Activated CD4-positive, CD25-positive, alpha-beta regulatory T cell treated with anti-CD3 and anti-CD28 coated beads, Interleukin-2, amount 50 U/mL, for 72 hours (primary cell): Measurements from ENCODE around the gene TBC1D8.

Experiments used
- DNase-seq: peaks from one replicate; pipeline ENCODE4 v3.0.0; 2021

The TBC1D8 gene

DNA sequence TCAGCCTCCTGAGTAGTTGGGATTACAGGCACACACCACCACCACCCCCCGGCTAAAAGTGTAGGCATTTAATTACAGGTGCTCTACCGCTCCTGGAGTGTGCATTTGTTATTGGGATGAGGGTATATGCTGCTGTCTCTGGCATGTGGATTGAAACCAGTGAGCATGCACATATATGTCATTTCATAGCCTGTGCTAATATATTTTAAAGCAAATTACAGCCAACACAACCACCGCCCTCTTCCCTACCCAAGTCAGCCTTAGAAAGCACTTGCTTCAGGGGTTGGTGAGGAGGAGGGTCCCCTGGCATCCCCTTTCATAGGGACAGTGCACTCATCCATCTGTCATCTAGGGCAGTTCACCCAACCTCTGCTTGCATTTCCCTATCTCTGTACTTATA is 10.5 kb upstream of the TBC1D8 start:
- no peak for DNase-seq

DNA sequence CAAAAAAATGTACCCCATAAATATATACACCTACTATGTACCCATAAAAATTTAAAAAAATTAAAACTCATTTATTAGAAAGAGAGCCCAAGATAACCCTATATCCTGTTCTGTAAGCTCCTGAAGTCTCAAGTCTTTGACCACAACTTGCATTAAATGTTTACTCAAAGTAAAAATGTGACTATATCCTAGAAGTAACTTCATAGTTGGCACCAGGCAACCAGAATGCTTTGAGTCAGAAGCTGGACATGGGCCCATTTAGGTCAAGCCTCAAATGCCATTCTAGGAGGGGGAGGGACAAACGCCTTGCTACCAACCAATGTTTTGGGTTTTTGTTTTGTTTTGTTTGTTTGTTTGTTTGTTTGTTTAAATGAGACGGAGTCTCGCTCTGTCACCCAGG is 9.3 kb upstream of the TBC1D8 start:
- no peak for DNase-seq

DNA sequence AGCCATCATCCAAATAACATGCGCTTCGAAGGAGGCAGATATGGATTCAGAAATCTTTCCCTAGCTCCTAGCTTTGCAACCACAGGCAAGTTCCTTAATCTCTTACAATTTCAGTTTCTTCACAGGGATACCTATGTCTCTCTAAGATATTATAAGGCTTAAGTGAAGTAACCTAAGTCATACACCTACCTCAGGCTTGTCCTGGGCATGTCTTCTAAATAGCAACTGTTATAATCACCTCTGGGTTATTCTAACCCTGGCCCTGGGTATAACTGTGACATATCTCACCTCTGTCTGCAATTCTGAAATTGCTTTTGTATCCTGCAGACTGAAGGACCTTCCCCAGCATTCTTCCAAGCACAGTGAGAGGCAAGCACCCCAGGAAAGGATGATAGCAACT is 8.3 kb upstream of the TBC1D8 start:
- DNase-seq = no peak

DNA sequence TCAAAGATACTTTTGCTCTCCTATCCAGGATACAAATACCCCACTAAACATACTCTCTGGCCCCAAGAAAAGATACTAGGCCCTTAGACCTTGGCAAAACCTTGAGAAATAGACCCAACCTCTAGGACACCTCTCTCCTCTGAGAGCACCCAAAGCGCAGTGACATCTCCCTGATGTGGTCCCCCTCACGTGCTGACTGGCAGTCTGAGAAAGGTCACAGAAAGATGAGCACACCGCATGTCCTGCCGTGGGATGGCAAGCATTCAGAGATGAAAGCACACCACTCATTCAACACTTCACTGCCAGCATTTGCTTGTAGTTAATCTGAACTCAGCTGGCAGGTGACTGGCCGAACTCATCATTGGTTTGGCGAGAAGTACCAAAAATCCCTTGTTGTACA is 6.1 kb upstream of the TBC1D8 start:
- DNase-seq = peak; percentile 43

DNA sequence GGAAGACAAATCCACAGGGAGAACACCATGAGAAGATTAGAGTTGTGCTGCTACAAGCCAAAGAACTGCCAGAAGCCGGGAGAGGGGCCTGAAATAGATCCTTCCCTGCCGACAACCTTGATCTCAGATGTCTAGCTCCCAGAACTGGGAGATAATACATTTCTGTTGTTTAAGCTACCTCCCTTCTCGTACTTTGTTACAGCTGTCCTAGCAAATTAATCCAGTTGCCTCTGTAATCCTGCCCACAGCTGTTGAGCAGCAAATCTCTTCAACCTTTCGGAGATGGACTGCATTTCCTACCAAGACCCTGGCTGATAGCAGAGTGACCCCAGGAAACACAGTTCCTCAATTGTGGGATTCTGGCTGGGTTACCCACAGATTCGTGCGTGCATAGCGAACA is 2.6 kb upstream of the TBC1D8 start:
- no peak for DNase-seq

DNA sequence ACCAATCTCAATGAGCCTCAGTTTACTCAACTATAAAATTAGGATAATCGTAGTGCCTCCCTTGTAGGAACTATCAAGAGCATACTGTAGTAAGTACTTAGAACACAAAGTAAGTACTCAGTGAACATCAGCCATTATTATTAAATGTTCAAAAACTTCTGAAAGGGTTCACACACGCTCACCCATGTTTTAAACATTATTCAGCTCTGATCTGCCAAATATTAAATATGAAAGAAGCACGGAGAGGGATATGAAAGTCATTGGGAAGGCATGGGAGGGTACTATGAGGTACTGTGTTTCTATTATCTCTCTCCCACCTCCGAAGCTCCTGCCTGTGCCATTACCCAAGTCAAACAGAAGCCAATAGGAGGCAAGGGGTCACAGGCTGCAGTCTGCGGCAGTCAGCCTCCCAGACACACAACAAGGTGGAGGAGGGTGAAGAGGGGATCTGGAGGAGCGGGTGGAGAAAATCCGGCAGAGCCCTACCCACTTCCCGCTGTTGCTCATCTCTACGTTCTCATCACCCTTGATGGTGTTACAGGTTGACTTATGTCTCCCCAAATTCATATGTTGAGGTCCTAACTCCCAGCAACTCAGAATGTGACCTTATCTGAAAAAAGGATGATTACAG is 2.0 kb upstream of the TBC1D8 start:
- DNase-seq = no peak

DNA sequence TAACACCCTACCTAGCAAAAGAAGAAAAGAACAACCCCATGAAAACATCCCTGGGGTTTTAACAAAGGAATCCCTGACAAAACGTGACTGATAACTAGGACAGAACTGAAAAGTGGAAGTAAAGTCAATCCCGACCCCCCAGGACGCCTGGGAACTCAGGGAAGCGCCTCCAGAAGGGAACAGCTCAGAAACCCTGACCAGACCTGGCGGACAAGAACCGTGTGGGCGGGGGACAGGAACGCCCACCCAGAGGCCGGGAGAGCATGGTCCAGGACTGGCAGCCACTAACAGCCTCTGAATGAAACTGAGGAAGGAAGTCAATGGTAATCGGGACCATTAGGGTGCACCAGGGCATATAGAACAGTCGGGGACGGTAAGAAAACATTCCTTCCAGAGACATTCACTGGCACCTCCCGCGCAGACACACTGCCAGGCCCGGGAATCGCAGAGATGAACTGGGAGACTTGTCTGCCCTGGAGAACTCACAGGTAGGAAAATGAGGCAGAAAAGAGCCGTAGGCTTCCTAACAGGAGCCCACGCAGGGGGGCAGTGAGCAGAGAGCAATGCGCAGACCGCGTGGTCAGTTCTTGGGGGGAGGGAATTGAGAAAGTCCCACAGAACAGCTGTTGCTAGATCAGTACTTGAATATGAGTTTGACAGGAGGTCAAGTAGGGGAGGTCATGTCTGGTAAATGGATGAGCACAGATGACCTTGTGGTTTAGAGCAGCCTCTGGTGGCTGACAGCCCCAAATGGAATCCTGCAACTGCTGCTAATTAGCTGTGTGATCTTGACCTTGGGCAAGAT is 1.3 kb upstream of the TBC1D8 start:
- DNase-seq = no peak

DNA sequence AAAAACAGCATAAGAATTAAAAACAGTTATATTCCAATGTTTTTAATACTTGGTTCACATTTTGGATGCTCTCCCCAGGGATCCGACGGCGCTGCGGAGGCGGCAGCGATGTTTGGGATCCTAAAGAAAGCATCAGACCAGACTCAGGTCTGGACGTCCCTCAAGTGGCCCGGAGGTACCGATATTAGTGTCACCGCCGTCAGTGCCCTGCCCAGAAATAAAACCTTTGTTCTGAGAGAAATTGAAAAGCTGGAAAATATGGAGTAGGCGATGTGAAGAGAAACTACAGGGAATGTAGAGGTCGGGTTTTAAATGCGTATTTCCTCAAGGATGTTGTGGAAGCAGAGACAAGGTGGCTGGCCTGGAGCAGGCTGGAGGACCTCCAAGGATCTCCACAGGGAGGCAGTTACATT is 683 bp upstream of the TBC1D8 start:
- DNase-seq = no peak

DNA sequence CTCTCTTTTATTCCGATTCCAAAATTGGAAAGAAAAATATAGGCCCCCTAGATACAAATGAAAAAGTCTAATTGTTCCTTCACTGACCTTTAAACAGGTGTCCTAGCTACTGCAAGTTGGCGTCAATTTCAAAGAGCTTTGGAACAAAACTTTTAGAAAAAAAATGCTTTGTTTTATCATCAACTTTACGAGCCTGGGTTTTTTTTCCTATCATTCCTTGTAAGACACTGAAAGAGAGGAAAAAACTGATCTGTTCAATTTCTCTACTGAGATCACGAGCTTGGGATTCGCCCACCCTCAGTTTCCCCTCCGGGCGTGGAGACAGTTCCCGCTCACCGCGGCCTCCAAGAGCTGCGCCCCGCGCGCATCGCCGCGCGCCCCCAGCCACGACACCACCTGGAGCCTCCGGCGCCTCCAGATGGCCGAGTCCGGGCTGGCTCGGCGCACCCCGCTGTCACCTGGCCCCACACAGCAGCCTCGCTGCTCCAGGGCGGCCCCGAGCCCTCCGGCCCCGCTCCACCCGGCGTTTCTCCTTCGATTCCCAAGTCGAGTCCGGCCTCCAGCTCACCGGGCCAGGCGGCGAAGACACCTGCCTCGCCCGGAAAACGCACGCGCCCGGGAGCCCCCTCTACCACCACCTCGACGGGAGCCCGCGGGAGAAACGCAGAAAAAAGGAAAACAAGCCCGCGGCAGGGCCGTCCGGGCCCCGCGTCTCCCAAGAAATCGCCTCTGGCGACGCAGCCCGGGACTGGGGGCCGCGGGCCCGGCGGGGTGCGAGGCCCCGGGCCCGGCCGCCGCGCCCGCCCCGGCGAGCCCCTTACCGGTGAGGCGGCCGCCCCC is 656 bp downstream of the TBC1D8 start:
- peak; percentile 35 for DNase-seq

DNA sequence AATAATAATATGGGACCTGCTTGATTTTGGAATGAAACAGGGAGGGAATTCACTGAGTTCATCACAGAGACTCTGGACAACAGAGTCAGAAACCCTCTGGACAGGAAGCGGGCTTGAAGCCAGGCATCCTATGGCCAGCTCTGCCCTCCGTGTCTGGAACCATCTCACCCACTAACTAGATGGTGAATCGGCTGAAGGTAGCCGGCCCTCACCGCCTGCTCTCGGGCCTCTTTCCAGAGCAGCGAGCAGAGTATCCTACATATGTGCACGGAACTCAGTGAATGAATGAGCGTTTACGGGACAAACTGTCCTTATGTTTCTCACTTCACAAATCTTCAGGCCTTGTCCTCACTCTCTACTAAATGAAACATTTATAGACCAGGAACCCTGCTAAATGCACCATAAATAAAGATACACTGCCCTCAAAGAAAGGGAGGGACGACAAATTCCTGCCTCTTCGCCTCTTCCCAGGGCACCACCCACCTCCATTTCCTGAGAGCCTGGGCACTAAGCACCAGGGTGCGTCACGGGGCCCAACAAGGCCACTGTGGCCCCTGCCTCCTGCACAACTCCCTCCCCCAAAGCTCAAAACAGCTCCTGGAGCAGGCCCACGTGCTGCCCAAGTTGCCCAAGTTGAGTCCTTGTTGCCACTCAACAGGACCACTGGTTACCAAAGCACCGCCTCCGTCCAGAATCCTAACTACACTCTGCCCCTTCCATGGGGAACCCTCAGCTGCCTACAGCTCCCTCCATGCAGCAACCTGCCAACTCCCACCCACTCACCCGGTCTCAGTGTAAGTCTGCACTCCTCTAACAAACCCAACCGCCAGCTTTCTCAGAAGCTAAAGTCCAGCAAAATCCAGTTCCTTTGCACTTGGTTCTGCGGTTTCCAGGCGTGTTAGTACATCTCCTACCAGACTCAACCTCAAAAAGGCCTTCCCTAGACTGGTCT is 1.7 kb downstream of the TBC1D8 start:
- no peak for DNase-seq

DNA sequence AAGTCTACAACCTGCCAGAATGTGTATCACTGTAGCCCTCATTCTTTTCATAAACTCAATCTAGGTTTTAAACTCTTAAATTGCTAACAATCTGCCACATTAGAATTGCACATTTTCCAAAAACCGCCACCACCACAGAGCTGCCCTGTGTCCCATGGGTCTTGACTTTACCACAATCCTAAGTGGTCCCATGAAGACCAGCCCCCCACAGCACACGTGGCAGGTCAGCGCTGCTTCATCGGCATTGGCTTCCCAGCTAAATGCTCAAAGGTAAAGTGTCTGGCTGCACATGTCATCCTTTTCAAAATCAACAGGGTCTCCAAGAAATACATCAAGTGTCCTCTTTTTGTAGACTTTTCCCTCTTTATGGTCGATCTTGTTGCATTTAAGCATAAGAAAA is 2.4 kb downstream of the TBC1D8 start:
- no peak for DNase-seq

DNA sequence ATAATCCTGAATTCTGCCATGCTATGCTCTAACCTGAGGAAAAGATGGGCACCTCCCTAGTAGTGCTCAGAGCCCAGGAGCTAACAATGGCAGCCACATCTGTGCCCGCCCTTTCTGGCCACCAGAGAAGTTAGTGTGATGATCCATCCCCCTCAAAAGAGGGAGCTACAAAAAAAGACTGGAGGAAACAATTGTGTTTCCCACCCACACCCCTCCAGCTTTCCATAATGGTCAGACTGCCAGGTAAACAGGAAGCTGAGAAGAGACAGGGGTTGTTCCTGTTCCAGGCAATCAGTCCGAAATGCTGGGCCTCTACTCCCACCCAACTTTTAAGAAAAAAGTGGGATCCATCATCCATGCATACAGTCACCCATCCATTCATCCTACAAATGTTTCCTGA is 3.2 kb downstream of the TBC1D8 start:
- no peak for DNase-seq

DNA sequence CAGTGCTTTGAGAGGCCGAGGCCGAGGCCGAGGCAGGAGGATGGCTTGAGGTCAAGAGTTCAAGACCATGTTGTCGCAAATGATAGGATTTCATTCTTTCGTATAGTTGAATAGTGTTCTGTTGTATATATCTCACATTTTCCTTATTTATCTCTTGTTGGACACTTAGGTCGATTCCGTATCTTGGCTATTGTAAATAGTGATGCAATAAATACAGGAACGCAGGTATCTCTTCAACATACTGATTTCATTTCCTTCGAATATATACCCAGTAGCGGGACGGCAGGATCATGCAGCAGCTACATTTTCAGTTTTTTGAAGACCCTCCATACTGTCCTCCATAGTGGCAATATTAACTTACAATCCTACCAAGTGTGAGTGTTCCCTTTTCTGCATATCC is 4.1 kb downstream of the TBC1D8 start:
- no peak for DNase-seq

DNA sequence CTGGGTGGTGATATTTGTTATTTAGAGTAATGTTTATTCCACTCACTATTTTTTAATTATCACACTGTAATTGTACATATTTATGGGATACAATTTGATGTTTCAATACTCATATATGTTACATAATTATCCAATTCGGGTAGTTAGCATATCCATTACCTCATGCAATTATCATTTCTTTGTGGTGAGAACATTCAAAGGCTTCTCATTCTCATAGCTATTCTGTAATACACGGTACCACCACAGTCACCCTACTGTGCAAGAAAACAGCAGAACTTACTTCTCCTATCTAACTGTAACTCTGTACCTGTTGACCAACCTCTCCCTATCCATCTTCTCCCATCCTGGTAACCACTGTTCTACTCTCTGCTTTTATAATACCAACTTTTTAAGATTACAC is 4.6 kb downstream of the TBC1D8 start:
- no peak for DNase-seq

DNA sequence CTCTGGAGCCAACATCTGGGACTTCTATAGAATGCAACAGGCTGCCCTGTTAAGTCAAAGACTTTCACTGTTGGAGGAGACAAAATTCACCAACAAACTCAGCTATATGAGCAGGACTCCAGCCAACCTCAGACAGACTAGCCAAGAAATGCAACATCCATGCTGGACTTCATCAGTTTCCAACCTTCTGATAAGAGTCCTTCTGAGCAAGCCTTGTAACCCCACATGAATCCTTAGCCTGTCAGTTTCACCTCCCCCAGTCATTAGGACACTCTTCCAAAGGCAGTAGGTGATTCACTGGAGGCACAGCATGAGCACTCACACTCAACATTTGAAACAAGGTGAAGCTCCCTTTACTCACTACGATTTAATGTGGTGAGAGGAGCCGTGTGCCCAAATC is 5.8 kb downstream of the TBC1D8 start:
- no peak for DNase-seq

DNA sequence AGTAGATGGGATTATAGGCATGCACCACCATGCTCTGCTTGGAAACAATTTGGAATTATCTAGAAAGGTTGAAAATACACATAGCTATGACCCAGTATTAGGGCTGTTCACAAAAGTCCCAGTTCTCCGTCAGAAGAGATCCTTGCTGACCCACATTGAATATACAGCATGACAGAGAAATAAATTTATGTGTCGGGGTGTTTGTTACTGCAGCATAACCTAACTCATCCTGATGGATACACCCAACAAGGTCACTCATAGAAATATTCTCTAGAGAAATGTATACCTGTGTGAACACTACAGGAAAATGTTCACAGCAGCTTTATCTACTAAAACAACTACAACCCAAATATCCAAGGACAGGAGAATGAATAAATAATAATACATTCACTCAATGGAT is 9.0 kb downstream of the TBC1D8 start:
- DNase-seq = no peak

DNA sequence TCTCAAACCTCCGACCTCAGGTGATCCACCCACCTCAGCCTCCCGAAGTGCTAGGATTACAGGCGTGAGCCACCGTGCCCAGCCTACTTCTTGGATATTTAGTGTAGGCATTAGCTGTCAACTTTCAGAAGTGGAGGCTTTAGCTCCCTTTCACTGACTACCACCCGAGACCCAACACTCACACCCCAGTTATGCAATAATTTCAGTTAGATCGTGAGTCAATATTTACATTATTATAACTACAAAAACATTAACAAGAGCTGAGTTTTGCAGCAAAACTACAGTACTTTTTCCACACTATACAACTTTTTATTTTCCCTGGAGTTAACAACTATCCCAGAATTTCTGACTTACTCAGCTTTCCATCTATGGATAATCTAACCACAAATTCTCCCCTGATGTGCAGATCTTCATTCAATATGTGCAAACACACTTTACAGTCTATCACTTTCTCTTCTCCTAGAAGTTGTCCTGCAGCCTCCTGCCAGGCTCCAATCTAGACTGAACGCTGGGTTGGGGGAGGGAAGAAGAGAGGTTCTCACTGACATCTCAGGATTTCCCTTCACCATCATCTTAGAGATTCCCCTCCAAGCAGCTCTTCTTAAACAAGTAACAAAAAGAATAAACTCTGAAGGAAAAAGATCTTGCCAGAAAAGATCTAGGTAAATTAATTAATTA is 10.1 kb downstream of the TBC1D8 start:
- no peak for DNase-seq

DNA sequence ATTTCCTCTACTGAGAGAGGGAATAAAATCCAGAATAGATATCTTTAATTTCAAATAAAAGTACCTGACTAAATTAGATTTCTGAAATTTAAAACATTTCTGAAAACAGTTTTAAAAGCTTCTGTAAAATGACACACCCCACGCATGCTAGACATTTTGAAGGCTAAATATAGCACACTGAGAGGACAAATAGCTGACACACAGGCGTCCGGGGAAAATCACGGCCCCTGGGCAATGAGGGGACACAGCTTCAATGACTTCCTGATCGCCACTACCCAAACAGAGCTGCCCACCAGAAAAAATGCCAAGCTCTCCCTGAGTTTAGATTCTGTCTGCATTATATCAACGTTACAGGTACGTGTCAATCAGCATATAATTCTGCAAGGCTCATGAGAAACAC is 10.9 kb downstream of the TBC1D8 start:
- DNase-seq = no peak

DNA sequence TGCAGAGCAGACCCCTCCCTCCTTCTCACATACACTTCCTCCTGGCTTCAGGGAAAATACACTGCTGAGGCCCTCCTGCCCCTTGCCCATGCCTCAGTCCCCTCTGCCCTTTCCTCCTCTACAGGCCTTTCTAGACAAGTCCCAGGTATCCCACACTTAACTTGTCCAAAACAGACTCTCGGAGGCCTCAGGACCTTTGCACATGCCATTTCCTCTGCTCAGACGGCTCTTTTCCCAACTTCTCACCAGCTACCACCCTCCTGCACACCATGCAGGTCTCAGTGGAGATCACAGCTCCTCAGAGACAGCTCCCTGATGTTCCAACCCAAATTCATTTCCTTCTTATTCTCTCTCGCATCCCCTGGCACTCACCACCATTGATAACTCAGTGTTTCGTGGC is 11.7 kb downstream of the TBC1D8 start:
- DNase-seq = no peak

DNA sequence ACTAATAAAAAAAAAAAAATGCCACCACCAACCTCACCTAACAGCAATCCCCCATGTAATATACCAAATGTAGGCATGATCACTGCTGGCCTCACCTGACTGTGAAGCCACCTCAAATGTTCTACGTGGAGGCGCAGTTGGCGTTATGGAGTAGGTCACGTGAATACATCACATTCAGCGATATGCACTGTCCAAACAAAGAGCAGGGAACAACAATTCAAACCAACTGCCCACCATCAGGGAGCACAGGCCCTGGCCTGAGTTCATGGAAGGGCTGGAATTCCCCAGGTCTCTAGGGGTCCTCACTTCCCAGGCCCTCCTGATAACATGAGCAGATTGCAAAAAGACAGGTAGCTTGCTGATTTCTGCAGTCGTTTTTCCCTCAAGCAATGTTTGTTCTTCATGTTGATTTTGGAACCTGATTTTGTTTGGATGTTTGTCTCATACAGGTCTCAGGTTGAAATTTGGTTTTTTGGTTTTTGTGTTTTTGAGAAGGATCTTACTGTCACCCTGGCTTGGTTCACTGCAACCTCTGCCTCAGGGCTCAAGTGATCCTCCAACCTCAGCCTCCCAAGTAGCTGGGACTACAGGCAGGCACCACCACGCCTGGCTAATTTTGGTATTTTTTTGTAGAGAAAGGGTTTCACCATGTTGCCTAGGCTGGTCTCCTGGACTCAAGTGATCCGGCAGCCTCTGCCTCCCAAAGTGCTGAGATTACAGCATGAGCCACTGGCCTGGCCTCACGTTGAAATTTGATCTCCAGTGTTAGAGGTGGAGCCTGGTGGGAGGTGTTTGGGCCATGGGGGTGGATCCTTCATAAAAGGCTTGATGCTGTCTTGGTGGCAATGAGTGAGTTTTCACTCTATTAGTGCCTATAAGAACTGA is 15.5 kb downstream of the TBC1D8 start:
- DNase-seq = no peak

DNA sequence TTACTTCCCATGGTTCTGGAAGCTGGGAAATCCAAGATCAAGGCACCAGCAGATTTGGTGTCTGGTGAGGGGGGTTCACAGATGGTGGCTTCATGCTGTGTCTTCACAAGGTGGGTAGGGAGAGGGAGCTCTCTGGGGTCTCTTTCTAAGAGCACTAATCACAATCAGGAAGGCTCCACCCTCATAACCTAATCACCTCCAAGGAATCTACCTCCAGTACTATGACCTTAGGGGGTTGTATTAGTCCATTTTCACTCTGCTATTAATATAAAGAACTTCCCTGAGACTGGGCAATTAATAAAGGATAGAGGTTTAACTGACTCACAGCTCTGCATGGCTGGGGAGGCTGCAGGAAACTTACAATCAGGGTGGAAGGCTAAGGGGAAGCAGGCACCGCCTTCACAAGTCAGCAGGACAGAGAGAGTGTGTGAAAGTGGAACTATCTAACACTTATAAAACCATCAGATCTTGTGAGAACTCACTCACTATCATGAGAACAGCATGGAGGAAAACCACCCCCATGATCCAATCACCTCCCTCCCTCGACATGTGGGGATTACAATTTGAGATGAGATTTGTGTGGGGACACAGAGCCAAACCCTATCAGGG is 17.6 kb downstream of the TBC1D8 start:
- DNase-seq = no peak
